ENCODE results near the gene RPS15A. TPM values are rescaled to one million over a fixed set of nuclear protein-coding genes. Genes with fewer than 3 reads are reported as not detected.
"Not testable (repeated sequence)": the region's sequence is repeated elsewhere in the genome, so short reads cannot be mapped to it uniquely, and the experiment has no call there.

The RPS15A gene
- total RNA-seq, 4 donors from 2014 or later: 2,145 to 6,532 (median 4,433) TPM

- intact Hi-C loops (cut with DNase I; ENCODE audit: low total_unique reads); H3K27me3 ChIP-seq; H3K9me3 ChIP-seq; DNase-seq; H3K36me3 ChIP-seq; H3K27ac ChIP-seq; H3K4me3 ChIP-seq; H3K4me1 ChIP-seq: not testable (repeated sequence)
These were observed 19.7 kb downstream of the RPS15A start for GRCh38 chr16:18770336-18770962.

- H3K27ac ChIP-seq; H3K36me3 ChIP-seq; intact Hi-C loops (cut with DNase I; ENCODE audit: low total_unique reads); H3K4me1 ChIP-seq; H3K4me3 ChIP-seq; DNase-seq; H3K27me3 ChIP-seq; H3K9me3 ChIP-seq: not testable (repeated sequence)
These were observed 22.9 kb downstream of the RPS15A start for GRCh38 chr16:18767217-18767616.

- H3K27me3 ChIP-seq; H3K4me1 ChIP-seq; H3K36me3 ChIP-seq; H3K9me3 ChIP-seq; H3K27ac ChIP-seq; intact Hi-C loops (cut with DNase I; ENCODE audit: low total_unique reads); H3K4me3 ChIP-seq; DNase-seq: not testable (repeated sequence)
These were observed 27.4 kb downstream of the RPS15A start for GRCh38 chr16:18762713-18763112.

- H3K36me3 ChIP-seq; H3K4me3 ChIP-seq; H3K27ac ChIP-seq; H3K4me1 ChIP-seq; intact Hi-C loops (cut with DNase I; ENCODE audit: low total_unique reads); H3K9me3 ChIP-seq; H3K27me3 ChIP-seq: not testable (repeated sequence)
- peak; percentile 46 to 66 (median 62) for TF ChIP-seq CTCF (IDR thresholded peaks at IDR 0.05)
- peak; percentile 18 to 38 for DNase-seq
These were observed 30.3 kb downstream of the RPS15A start for GRCh38 chr16:18759598-18760520.

GRCh38 chr16:18757960-18758660 is 32.0 kb downstream of the RPS15A start:
- DNase-seq; intact Hi-C loops (cut with DNase I; ENCODE audit: low total_unique reads); H3K36me3 ChIP-seq; H3K27ac ChIP-seq; H3K4me3 ChIP-seq; H3K4me1 ChIP-seq; H3K9me3 ChIP-seq; H3K27me3 ChIP-seq: not testable (repeated sequence)

GRCh38 chr16:18756639-18757038 is 33.5 kb downstream of the RPS15A start:
- H3K36me3 ChIP-seq; intact Hi-C loops (cut with DNase I; ENCODE audit: low total_unique reads); H3K27ac ChIP-seq; H3K27me3 ChIP-seq; H3K4me3 ChIP-seq; H3K4me1 ChIP-seq; H3K9me3 ChIP-seq; DNase-seq: not testable (repeated sequence)

GRCh38 chr16:18742870-18743269 is 47.3 kb downstream of the RPS15A start:
- H3K27ac ChIP-seq; intact Hi-C loops (cut with DNase I; ENCODE audit: low total_unique reads); H3K9me3 ChIP-seq; DNase-seq; H3K4me1 ChIP-seq; H3K27me3 ChIP-seq; H3K36me3 ChIP-seq; H3K4me3 ChIP-seq: not testable (repeated sequence)

- intact Hi-C loops (cut with DNase I; ENCODE audit: low total_unique reads); H3K4me1 ChIP-seq; H3K27ac ChIP-seq; H3K27me3 ChIP-seq; DNase-seq; H3K4me3 ChIP-seq; H3K9me3 ChIP-seq; H3K36me3 ChIP-seq: not testable (repeated sequence)
These were observed 50.1 kb downstream of the RPS15A start for GRCh38 chr16:18740027-18740426.

- DNase-seq; intact Hi-C loops (cut with DNase I; ENCODE audit: low total_unique reads); H3K4me1 ChIP-seq; H3K36me3 ChIP-seq; H3K27ac ChIP-seq; H3K9me3 ChIP-seq; H3K27me3 ChIP-seq; H3K4me3 ChIP-seq: not testable (repeated sequence)
These were observed 51.4 kb downstream of the RPS15A start for GRCh38 chr16:18738768-18739167.

- H3K27me3 ChIP-seq; H3K4me1 ChIP-seq; H3K4me3 ChIP-seq; H3K27ac ChIP-seq; H3K9me3 ChIP-seq; H3K36me3 ChIP-seq; intact Hi-C loops (cut with DNase I; ENCODE audit: low total_unique reads); DNase-seq: not testable (repeated sequence)
These were observed 55.9 kb downstream of the RPS15A start for GRCh38 chr16:18734279-18734678.
